Measurements from ENCODE around the gene KAZALD1.

Gene KAZALD1, protein sequence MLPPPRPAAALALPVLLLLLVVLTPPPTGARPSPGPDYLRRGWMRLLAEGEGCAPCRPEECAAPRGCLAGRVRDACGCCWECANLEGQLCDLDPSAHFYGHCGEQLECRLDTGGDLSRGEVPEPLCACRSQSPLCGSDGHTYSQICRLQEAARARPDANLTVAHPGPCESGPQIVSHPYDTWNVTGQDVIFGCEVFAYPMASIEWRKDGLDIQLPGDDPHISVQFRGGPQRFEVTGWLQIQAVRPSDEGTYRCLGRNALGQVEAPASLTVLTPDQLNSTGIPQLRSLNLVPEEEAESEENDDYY

DNA sequence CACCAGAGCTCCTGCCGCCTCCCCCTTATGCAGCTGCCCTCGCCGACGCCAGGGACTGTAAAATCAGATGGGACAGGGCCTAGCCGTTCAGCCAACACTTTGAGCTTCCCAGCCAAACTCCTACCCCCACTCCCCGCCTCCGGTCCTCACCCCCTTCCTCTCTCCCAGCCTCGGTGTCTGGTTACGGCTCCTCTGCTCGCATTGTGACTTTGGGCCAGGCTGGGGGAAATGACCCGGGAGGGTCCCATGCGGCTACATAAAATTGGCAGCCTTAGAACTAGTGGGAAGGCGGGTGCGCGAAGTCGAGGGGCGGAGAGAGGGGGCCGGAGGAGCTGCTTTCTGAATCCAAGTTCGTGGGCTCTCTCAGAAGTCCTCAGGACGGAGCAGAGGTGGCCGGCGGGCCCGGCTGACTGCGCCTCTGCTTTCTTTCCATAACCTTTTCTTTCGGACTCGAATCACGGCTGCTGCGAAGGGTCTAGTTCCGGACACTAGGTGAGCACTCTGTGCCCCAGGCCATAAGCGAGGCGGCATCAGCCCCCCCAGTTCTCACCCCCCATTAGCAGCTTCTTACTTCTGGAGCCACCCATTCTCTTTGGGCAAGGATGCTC, at the start of gene KAZALD1:
Gene KAZALD1, plus strand, starts transcription at position 366 of the 608 bp plus-strand sequence. CDS start 604 bp downstream, outside the sequence.
- no peak for DNase-seq (ENCODE audit: low spot score)

DNA sequence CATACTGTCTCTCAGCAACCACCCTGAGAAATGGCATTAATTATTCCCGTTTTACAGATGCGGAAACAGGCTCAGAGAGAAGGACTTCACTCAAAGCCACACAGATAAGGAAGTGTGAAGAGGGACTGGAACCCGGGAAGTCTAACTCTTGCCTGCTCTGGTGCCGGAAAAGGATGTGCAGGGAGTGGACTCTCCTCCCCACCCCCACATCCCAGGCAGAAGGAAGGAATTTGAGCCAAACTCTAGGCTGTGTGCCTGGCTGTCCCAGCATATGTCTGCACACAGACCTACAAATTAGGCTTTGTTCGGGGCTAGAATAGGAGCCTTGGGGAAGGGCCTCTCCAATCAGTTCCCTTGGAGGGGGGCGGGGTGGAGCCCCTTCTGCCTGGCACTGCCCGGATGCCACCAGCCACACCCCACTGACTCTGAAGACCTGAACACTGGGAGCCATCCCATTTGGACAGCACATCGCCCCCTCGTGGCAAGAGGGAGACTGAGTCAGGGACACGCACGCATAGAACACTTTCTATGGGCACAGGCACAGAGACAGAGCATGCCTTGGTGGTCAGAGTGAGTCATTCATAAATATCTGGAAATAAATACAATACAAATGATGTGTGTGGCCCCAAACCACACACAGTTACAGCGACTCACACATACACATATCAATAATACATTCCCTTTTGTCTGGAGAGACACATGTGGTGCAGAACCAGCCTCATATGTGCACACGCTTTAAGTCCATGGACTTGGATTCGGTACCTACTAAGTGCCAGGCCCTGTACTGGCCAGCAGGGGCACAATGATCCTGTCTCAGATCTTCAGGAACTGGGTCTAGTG, 49.0 kb upstream of the KAZALD1 start:
- DNase-seq (ENCODE audit: low spot score): peak; percentile 99

DNA sequence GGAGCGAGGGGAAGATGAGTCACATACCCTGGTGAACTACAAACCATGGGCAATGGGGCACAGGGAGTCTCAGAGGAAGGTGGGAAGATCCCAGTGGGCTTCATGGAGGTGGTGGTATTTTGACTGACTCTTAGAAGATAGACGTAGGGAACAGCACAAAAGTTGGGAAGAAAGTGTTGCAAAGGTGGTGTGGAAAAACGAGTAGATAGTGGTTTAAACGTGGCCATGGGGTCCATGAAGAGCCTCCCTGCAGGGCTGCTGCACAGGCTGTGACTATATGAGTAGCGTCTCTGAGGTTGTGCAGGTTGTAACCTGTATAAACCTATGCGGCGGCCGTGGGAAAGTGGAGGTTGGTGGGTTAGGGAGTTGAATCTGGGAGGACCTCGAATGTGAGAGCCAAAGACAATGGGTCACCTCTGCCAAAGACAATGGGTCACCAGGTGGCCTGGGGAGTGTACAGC, 48.4 kb upstream of the KAZALD1 start:
- DNase-seq (ENCODE audit: low spot score): no peak

- peak; percentile 81 for DNase-seq (ENCODE audit: low spot score)
These were observed 47.4 kb upstream of the KAZALD1 start for GRCh38 chr10:101014230-101014884.

GRCh38 chr10:101014966-101015581, 46.7 kb upstream of the KAZALD1 start:
- no peak for DNase-seq (ENCODE audit: low spot score)

- DNase-seq (ENCODE audit: low spot score): no peak
These were observed 46.2 kb upstream of the KAZALD1 start for GRCh38 chr10:101015582-101015973.

DNA sequence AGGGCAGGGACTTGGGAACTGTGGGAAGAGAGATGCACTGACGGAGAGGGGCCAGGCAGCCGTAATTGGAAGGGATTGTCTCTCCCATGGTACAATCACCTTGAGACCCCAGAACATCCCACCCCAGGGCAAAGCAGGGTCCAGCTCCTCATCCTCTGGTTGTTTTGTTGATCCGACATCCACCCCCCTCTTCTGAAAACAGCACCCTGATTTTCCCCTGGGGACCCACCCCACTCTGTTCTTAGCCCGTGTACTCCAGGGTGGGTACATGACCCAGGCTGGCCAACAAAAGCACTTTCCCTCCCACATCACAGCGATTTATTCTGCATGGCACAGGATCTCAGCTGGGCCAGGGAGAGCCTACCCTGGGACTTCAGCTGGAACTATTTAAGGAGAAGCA, 45.0 kb upstream of the KAZALD1 start:
- DNase-seq (ENCODE audit: low spot score): no peak

DNA sequence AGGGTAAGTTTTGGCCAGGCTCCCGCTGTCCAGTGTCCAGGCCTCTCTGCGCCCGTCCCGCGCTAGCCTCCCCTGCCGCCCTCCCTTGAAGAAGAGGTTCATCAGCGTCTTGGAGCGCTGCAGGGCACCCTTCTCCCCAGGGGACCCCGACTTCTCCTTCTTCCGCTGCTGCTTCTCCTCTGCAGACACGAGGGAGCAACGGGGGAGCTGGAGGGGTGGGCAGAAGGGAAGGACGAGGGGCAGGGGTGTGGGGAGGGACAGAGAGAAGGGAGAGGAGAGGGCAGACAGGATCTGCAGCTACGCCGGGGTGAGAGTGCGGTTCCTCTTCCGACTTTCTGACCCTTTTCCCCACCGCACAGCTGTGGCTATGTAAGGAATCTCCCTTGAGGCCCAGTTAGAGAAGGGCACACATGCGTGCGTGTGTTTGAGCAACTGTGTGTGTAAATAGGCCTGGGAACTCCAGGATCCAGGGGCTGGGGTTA, 43.6 kb upstream of the KAZALD1 start:
- no peak for DNase-seq (ENCODE audit: low spot score)

- peak; percentile 79 for DNase-seq (ENCODE audit: low spot score)
These were observed 43.0 kb upstream of the KAZALD1 start for GRCh38 chr10:101018600-101019439.

- DNase-seq (ENCODE audit: low spot score): no peak
These were observed 42.4 kb upstream of the KAZALD1 start for GRCh38 chr10:101019440-101019703.

GRCh38 chr10:101020427-101021075, 41.2 kb upstream of the KAZALD1 start:
- no peak for DNase-seq (ENCODE audit: low spot score)

DNA sequence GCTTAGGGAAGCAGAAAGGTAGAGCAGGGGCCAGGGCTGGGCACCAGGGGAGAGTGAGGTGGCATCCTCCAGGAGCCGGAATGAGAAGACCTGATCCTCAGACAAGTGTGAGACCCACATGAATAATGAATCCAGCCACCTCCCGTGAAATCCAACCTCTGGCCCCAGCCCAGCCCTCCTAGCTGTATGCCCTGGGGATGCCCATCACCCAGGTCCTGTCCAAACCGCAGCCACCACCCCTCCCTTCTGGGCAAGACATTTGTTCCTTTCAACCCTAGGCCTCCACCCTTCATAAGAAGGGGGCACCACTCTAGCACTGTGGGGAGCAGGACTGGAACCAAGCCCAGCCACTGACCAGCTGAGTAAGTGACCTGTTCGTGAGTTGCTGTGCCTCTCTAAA, 40.5 kb upstream of the KAZALD1 start:
- no peak for DNase-seq (ENCODE audit: low spot score)

- DNase-seq (ENCODE audit: low spot score): no peak
These were observed 40.0 kb upstream of the KAZALD1 start for GRCh38 chr10:101021692-101022251.

DNA sequence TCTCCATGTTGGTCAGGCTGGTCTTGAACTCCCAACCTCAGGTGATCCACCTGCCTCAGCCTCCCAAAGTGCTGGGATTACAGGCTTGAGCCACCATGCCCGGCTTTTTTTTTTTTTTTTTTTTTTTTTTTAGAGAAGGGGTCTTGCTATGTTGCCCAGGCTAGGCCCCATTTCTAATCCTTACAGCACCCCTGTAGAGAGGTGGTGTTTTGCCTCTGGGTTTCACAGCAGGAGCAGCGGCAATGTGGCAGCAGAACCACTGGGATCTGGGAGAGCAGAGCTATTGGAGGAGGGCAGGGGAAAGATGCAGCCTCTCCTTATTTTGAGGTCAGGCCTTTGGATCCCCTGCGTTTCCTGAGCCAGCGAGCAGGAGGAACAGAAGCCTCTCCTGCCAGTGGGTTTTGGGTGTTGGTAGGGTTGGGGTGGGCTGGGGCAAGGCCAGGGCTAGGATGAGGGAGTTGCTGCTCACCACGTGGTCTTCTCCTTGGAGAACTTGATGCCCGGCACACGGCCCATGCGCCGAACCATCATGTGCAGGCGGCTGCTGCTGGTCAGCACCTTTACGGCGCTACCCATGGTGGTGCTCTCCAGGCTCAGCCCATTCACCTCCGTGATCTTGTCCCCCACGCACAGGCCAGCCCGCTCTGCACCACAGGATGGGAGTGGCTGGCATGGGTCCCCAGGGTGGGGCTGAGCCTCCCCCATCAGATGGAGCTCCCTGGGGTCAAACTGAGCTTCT, 38.7 kb upstream of the KAZALD1 start:
- no peak for DNase-seq (ENCODE audit: low spot score)

DNA sequence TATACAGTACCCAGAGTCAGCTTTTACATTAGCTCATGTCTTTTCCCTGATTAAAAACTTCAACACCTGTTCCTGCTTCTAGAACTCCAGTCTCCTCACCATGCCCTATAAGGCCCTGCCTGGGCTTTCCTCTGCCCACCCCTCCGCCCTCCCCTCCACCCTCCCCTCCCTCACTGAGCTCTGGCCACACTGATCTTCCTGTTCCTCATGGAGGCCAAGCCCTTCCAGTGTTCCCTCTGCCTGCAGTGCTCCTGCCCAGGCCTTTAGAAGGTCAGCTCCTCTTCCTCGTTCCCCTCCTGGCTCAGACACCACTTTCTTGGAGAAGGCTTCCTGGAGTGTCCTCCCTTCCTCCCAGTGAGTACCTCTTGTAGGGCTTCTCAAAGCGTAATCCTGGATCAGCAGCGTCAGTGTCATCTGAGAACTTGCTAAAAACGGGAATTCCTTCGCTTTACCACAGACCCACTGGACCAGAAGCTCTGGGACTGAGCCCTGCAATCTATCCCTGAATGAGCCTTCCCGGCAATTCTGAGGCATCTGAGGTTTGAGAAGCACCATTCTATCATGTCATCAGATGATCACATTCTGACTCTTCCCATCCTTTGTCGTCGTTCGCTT, 34.6 kb upstream of the KAZALD1 start:
- no peak for DNase-seq (ENCODE audit: low spot score)

DNA sequence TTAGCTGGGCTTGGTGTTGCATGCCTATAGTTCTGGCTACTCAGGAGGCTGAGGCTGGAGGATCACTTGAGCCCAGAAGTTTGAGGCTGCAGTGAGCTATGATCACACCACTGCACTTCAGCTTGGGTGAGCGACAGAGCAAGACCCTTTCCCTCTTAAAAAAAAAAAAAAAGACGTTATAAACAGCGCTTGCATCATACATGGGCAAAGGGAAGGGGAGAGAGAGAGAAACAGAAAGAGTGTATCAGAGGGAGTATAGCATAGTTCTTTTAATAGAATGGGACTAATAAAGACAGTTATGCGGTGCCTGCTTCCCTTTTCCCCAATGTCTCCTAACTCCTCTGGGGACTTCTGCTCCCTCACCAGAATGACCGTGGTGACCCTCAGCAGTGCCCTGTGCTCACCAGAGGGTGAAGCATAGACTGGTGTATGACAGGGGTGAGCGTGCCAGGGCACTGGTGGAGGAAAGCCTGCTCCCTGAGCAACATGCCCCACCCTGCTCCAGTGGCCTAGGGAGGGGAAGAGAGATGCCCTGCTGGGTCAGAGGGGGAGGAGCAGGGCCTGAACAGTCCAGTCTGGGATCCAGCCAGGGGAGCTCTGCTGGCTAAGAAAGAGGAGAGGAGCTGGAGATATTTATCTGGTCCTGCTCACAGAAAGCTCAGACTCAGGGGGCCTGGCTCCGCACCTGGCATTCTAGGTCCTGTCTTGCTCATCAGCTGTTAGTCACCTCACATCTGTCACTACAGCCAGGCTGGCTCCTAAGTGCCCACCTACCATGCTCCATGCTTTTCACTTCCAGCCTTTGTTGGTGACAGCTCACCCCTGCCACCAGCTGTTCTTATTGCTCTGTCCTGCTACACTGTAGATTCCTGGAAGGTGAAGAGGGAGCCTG, 33.1 kb upstream of the KAZALD1 start:
- no peak for DNase-seq (ENCODE audit: low spot score)

DNA sequence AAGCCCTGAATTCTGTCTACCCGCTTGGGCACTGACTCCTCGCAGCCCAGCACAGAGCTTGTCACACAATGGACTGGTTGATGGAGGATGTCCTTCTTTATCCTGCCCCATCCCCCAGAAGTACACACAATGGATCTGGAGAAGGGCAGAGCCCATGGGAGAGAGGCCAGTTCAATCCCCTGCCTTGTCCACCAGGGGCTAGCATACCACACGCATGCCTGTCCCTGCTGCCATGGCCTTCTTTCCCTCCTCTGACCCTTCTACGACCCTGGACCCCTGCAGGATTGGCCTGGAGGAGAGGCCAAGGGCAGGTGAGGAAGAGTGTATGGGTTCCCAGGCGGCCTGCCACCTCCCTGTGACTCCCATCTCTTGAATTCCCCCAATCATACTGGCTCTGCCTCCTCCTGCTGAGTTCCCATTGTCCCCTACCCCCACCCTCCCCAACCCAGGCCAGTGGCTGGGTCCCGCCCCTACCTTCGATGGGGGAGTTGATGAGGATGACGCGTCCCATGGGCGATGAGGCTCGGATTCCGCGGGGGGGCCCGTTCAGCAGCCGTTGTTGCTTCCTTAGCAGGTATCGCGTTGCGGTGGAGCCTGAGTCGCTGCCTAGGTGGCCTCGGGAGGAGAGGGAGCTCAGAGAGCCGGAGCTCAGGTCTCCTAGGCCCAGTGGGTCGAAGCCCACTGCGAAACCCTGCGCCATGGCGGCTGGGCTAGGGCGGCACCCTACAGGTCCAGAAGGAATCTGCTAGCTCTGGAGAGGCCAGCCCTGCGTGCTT, 32.1 kb upstream of the KAZALD1 start:
- no peak for DNase-seq (ENCODE audit: low spot score)

All from globus pallidus (tissue), 1 donor.